HCT116 (cell line): ENCODE data around the gene CGB1.
"Not testable (repeated sequence)": the region's sequence is repeated elsewhere in the genome, so short reads cannot be mapped to it uniquely, and the experiment has no call there.

Experiments used
- POLR2A ChIP-seq: IDR thresholded peaks from 2 replicates; pipeline ENCODE4 v1.7.0; 2011; ENCODE audit warnings: borderline replicate concordance; ENCODE audit not compliant: insufficient read depth, insufficient read length; ENCODE audit errors: extremely low read depth
- TCF7L2 ChIP-seq: IDR thresholded peaks from 2 replicates; pipeline ENCODE4 v1.7.0; 2011; ENCODE audit warnings: borderline replicate concordance, inconsistent platforms; ENCODE audit not compliant: insufficient read depth, insufficient read length; ENCODE audit errors: extremely low read depth
- ZFX ChIP-seq: fragments of 450-650 bp; IDR thresholded peaks from 2 replicates; pipeline ENCODE4 v1.6.1; 2017
- TF ChIP-seq, protein P1 (sequence below), 3 experiments: fragments of 200-600 bp in 1 of 3; sonication (generic) in 1 of 3; IDR thresholded peaks in 2 of 3; conservative IDR thresholded peaks in 1 of 3; 2 replicates each; pipeline ENCODE4 v1.5.1; 2012 to 2017; ENCODE audit warnings: low read depth in 2 of 3, low read length in 2 of 3, antibody characterized with exemption in 1 of 3, borderline replicate concordance in 1 of 3, control low read depth in 1 of 3, mild to moderate bottlenecking in 1 of 3, mixed read lengths in 1 of 3, mixed run types in 1 of 3, moderate library complexity in 1 of 3; ENCODE audit not compliant: insufficient read depth in 1 of 3

GRCh38 chr19:49049011-49049410 lies 12.3 kb upstream of the CGB1 start, which contains the start of gene CGB8:
- TF ChIP-seq, protein P1, sequence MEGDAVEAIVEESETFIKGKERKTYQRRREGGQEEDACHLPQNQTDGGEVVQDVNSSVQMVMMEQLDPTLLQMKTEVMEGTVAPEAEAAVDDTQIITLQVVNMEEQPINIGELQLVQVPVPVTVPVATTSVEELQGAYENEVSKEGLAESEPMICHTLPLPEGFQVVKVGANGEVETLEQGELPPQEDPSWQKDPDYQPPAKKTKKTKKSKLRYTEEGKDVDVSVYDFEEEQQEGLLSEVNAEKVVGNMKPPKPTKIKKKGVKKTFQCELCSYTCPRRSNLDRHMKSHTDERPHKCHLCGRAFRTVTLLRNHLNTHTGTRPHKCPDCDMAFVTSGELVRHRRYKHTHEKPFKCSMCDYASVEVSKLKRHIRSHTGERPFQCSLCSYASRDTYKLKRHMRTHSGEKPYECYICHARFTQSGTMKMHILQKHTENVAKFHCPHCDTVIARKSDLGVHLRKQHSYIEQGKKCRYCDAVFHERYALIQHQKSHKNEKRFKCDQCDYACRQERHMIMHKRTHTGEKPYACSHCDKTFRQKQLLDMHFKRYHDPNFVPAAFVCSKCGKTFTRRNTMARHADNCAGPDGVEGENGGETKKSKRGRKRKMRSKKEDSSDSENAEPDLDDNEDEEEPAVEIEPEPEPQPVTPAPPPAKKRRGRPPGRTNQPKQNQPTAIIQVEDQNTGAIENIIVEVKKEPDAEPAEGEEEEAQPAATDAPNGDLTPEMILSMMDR (IDR thresholded peaks at IDR 0.05 in 2 of 3, conservative IDR thresholded peaks at IDR 0.05 in 1 of 3; ENCODE audit: borderline replicate concordance in 1 of 3, insufficient read depth in 1 of 3, low read depth in 2 of 3, low read length in 2 of 3), result not testable (repeated sequence)
- not testable (repeated sequence) for TF ChIP-seq ZFX, POLR2A, TCF7L2
